Measurements from ENCODE around the gene STX10.

The STX10 gene

GRCh38 chr19:13176345-13176744, 26.2 kb upstream of the STX10 start:
- no peak for TF ChIP-seq CTCF (IDR thresholded peaks at IDR 0.05)

- TF ChIP-seq CTCF (IDR thresholded peaks at IDR 0.05) = no peak
Observed at GRCh38 chr19:13173139-13173737, 23.1 kb upstream of the STX10 start.

- TF ChIP-seq CTCF (IDR thresholded peaks at IDR 0.05) = no peak
Observed at GRCh38 chr19:13172346-13173138, 22.4 kb upstream of the STX10 start.

GRCh38 chr19:13171146-13171545, 21.0 kb upstream of the STX10 start:
- no peak for TF ChIP-seq CTCF (IDR thresholded peaks at IDR 0.05)

- TF ChIP-seq CTCF (IDR thresholded peaks at IDR 0.05) = no peak
Observed at GRCh38 chr19:13169769-13170168, 19.6 kb upstream of the STX10 start.

- no peak for TF ChIP-seq CTCF (IDR thresholded peaks at IDR 0.05)
Observed at GRCh38 chr19:13165162-13165997, 15.2 kb upstream of the STX10 start.

GRCh38 chr19:13164343-13165161, 14.4 kb upstream of the STX10 start:
- TF ChIP-seq CTCF (IDR thresholded peaks at IDR 0.05) = no peak

Measured in LNCAP (cell line).